ENCODE measurements around the gene N4BP3. TPM values are rescaled to one million over a fixed set of nuclear protein-coding genes. Genes with fewer than 3 reads are reported as not detected.
A peak's percentile ranks its signal among the peaks of the same experiment; 100 is the strongest.

N4BP3 gene
- total RNA-seq, 4 donors from 2014 or later = 1.2 to 4.8 (median 1.3) TPM

DNA sequence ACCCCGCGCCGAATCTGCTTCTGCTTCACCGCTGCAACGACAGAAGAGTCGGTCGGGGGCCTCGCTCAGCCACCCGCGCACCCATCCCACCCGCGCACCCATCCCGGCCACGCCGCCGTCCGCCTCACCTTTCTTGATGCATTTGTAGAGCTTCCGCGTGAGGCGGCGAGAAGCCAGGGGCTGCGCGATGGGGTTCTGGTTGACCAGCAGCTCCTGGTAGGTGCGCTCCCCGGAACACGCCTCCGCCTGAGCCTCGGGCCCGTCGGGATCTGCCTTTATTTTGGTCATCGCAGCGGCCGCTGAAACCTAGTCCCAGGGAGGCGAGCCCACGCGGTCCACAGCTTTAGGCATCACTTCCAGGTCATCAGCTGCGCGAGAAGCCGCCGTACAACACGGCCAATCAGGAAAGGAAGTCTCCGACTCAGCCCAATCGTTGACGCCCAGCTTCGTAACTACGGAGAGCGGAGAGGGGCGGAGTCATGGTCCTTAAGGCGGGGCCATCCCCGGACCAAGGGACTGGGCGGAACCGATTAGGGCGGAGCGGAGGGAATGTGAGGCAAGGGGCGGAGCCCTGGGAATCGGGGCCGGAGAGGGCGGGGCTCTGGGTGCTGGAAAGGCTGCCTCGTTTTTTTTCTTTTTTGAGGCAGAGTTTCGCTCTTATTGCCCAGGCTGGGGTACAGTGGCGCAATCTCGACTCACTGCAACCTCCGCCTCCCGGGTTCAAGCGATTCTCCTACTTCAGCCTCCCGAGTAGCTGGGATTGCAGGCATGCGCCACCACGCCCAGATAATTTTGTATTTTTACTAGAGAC, 40.4 kb downstream of the N4BP3 start, which contains the start of gene NHP2:
Gene NHP2 (minus strand): TSS at position 356 of the 811 bp plus-strand sequence. CDS start 68 bp downstream, at position 288.
- H3K4me3 ChIP-seq = peak within 1 kb of the TSS; percentile 59 to 76
- peak within 1 kb of the TSS; percentile 31 to 88 (median 80) for H3K27ac ChIP-seq
- H3K36me3 ChIP-seq = peaks cover 0 to 28% of the 10 kb centered on the region in 2 donors
- ATAC-seq = peak; percentile 99
- H3K9me3 ChIP-seq = no peaks in the 10 kb centered on the region
- H3K4me1 ChIP-seq = peaks cover 0 to 36% (median 11%) of the 10 kb centered on the region in 3 donors
- no peaks in the 10 kb centered on the region for H3K27me3 ChIP-seq
- TF ChIP-seq EP300 (IDR thresholded peaks at IDR 0.05) (no peak), POLR2A (IDR thresholded peaks at IDR 0.05) (peak; percentile 25 to 29), POLR2AphosphoS5 (IDR thresholded peaks at IDR 0.05) (peak; percentile 98)
- WGBS, 2 donors (ENCODE audit: low coverage in 1 of 2) = 5 to 19% methylated on average over 5 to 30 of the region's 68 CpGs

DNA sequence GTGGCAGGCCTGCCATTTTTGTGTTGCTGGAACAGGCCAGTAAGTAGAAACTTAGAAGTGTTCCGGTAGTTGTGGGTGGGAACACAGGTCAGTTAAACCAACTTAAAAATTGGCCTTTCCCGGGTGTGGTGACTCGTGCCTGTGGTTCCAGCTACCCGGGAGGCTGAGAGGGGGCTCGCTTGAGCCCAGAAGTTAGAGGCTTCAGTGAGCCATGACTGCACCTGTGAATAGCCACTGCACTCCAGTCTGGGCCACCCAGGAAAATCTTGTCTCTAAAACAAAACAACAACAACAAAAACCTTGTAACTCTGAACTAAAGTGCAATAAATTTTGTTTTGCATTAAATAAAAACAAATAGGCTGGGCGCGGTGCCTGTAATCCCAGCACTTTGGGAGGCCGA, 41.7 kb downstream of the N4BP3 start:
- TF ChIP-seq POLR2AphosphoS5 (IDR thresholded peaks at IDR 0.05) (no peak), POLR2A (IDR thresholded peaks at IDR 0.05) (no peak), EP300 (IDR thresholded peaks at IDR 0.05) (no peak)
- TF ChIP-seq, protein P1, sequence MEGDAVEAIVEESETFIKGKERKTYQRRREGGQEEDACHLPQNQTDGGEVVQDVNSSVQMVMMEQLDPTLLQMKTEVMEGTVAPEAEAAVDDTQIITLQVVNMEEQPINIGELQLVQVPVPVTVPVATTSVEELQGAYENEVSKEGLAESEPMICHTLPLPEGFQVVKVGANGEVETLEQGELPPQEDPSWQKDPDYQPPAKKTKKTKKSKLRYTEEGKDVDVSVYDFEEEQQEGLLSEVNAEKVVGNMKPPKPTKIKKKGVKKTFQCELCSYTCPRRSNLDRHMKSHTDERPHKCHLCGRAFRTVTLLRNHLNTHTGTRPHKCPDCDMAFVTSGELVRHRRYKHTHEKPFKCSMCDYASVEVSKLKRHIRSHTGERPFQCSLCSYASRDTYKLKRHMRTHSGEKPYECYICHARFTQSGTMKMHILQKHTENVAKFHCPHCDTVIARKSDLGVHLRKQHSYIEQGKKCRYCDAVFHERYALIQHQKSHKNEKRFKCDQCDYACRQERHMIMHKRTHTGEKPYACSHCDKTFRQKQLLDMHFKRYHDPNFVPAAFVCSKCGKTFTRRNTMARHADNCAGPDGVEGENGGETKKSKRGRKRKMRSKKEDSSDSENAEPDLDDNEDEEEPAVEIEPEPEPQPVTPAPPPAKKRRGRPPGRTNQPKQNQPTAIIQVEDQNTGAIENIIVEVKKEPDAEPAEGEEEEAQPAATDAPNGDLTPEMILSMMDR (IDR thresholded peaks at IDR 0.05) = no peak
- H3K27ac ChIP-seq = no peak overlapping the region
- no peaks in the 10 kb centered on the region for H3K27me3 ChIP-seq
- H3K36me3 ChIP-seq = peaks cover 0 to 15% of the 10 kb centered on the region in 2 donors
- peaks cover 0 to 36% (median 11%) of the 10 kb centered on the region in 3 donors for H3K4me1 ChIP-seq
- no peaks in the 10 kb centered on the region for H3K9me3 ChIP-seq
- H3K4me3 ChIP-seq = no peak overlapping the region
- 78% methylated on average over 6 of the region's 8 CpGs; no CpG with 5 or more reads in 1 of the 2 donors for WGBS, 2 donors (ENCODE audit: low coverage in 1 of 2)
- ATAC-seq = no peak

DNA sequence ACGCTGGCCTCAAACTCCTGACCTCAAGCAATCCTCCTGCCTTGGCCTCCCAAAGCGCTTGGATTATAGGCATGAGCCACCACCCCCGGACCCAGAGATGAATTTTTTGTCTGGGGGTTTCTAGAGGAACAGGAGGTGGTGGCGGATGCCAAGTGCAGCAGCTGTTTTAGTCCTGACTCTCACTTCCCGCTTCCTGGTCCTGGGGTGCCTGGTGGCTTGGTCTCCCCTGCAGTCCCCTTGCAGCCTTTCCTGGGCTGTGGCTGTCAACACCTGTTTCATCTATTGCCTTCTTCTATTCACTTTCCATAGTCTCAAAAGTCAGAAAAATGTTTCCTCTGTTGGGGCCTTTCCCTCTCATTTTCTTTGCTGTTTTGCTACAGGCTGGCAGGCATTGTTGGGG, 46.8 kb downstream of the N4BP3 start:
- peaks cover 0 to 11% (median 0%) of the 10 kb centered on the region in 3 donors for H3K4me1 ChIP-seq
- H3K4me3 ChIP-seq = no peak overlapping the region
- no peak overlapping the region for H3K27ac ChIP-seq
- no peak for ATAC-seq
- H3K9me3 ChIP-seq = no peaks in the 10 kb centered on the region
- H3K27me3 ChIP-seq = peaks cover 39% of the 10 kb centered on the region
- WGBS, 2 donors (ENCODE audit: low coverage in 1 of 2) = 80 to 100% methylated on average over 2 of the region's 5 CpGs
- H3K36me3 ChIP-seq = no peaks in the 10 kb centered on the region
- TF ChIP-seq, protein P1 (IDR thresholded peaks at IDR 0.05) = no peak
- TF ChIP-seq POLR2A (IDR thresholded peaks at IDR 0.05) (no peak), EP300 (IDR thresholded peaks at IDR 0.05) (no peak), POLR2AphosphoS5 (IDR thresholded peaks at IDR 0.05) (no peak)

DNA sequence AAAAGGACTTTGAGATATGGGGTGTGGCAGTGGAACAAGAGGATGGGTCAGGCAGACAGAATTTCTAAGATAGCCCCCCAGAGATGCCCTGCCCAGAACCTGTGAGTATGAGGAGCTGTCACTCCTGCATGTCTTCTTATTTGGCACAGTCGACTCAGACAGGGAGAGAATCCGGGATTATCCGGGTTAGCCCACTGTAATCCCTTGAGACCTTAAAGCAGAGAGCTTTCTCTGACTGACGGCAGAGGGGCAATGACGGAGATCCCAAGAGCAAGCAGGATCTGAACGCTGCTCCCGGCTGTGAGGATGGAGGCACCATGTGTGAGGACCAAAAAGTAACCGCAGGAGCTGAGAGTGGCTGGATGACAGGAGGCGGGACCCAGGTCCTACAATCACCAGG, 49.1 kb downstream of the N4BP3 start:
- Histone ChIP-seq H3K27me3 (peaks cover 57% of the 10 kb centered on the region), H3K36me3 (no peaks in the 10 kb centered on the region), H3K4me3 (no peak overlapping the region), H3K9me3 (no peaks in the 10 kb centered on the region), H3K4me1 (peaks cover 0 to 11% (median 0%) of the 10 kb centered on the region in 3 donors), H3K27ac (no peak overlapping the region)
- WGBS, 2 donors (ENCODE audit: low coverage in 1 of 2) = 80 to 100% methylated on average over 2 to 9 of the region's 9 CpGs
- ATAC-seq = no peak
- TF ChIP-seq, protein P1 (IDR thresholded peaks at IDR 0.05) = no peak
- TF ChIP-seq POLR2A (IDR thresholded peaks at IDR 0.05) = no peak
- TF ChIP-seq POLR2AphosphoS5 (IDR thresholded peaks at IDR 0.05) = no peak
- no peak for TF ChIP-seq EP300 (IDR thresholded peaks at IDR 0.05)

DNA sequence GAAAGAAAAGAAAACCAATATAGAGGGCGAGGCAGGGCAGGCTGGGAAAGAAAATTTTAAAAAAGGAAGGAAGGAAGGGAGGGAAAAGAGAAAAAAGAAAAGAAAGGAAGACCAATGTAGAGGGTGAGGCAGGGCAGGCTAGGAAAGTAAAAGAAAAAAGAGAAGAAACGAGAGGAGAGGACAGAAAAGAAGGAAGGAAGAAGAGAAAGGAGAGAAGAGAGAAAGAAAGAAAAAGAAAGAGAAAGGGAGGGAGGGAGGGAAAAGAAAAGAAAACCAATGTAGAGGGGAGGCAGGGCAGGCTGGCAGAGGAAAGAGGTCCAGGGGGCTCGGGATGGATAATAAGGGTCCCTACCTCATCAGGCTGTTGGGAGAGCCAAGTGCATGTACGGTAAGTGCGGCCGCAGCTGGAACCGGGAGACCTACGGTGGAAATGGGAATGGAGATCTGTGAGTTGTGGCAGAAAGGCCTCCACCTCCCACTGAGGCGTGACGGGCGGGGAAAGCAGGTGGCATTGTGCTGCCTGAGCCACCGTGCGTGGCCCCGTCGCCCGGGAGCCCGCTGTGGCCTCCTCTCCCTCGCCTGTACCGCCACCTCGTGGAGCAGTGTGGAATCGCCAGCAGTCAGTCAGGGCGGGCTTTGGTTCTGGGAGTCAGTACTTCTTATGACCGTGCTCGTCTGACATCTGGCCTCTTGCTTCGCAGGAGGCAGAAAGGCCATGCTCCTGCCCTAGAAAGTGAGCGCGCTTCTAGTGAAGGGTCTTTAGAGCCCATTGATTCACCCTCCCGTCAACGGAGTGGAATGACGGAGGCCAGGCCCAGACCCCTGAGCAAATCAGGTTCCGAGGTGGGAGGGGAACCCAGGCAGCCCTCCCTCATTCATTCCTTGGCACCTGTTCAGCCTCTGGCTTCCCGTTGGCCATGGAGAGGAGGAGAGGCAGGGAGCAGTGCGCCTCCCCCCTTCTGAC, 50.7 kb downstream of the N4BP3 start:
- H3K27me3 ChIP-seq = peaks cover 57% of the 10 kb centered on the region
- TF ChIP-seq, protein P1 (IDR thresholded peaks at IDR 0.05) = peak; percentile 96 to 100 (median 98)
- no peak for TF ChIP-seq POLR2A (IDR thresholded peaks at IDR 0.05)
- no peak for TF ChIP-seq EP300 (IDR thresholded peaks at IDR 0.05)
- TF ChIP-seq POLR2AphosphoS5 (IDR thresholded peaks at IDR 0.05) = no peak
- ATAC-seq = peak; percentile 94
- no peaks in the 10 kb centered on the region for H3K9me3 ChIP-seq
- H3K27ac ChIP-seq = no peak overlapping the region
- 10 to 59% methylated on average over 3 to 25 of the region's 33 CpGs for WGBS, 2 donors (ENCODE audit: low coverage in 1 of 2)
- peak overlapping the region in 1 of 2 donors; percentile 26 for H3K4me3 ChIP-seq
- H3K36me3 ChIP-seq = no peaks in the 10 kb centered on the region
- H3K4me1 ChIP-seq = peaks cover 0 to 11% (median 0%) of the 10 kb centered on the region in 3 donors
